ENCODE results near the gene MX2.

The MX2 gene

DNA sequence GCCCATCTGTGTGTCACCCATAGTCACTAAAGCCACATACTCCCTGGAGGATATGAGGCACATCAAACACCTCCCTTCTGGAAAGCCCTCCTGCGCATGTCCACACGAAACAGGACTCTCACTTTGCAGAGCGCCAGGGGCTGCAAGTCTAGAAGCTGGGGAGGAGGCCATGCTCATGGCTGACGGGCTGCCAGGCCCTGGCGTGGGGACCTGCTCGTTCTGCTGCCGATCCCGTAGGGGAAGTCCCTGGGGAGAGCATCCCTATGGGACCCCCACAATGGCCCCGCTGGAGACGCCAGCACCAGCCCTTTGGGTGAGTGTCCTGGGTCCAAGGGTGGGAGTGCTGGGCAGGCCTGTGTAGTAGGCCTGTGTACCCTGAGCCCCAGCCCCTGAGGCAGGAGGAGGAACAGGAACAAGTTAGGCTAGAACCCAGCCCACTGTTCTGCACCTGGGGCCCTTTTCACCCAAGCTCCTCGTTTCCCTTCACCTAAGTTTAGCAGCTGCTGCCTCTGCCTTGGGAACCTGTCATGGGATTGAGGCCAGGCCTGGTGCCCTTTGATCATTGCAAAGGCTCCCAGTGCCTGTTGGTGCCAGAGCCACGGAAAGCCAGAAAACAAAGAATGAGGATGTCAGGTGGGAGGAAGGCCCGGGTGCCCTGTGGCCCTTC lies 35.3 kb upstream of the MX2 start:
- no peak for DNase-seq (ENCODE audit: extremely low read depth, low read depth)
- H3K4me3 ChIP-seq (replicated peaks; ENCODE audit: low read depth, low read length) = no peak overlapping the region
- TF ChIP-seq, protein P1, sequence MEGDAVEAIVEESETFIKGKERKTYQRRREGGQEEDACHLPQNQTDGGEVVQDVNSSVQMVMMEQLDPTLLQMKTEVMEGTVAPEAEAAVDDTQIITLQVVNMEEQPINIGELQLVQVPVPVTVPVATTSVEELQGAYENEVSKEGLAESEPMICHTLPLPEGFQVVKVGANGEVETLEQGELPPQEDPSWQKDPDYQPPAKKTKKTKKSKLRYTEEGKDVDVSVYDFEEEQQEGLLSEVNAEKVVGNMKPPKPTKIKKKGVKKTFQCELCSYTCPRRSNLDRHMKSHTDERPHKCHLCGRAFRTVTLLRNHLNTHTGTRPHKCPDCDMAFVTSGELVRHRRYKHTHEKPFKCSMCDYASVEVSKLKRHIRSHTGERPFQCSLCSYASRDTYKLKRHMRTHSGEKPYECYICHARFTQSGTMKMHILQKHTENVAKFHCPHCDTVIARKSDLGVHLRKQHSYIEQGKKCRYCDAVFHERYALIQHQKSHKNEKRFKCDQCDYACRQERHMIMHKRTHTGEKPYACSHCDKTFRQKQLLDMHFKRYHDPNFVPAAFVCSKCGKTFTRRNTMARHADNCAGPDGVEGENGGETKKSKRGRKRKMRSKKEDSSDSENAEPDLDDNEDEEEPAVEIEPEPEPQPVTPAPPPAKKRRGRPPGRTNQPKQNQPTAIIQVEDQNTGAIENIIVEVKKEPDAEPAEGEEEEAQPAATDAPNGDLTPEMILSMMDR (IDR thresholded peaks at IDR 0.05; ENCODE audit: low read depth, low read length, missing control alignments) = no peak

- TF ChIP-seq, protein P1 (IDR thresholded peaks at IDR 0.05; ENCODE audit: low read depth, low read length, missing control alignments) = no peak
- no peak for DNase-seq (ENCODE audit: extremely low read depth, low read depth)
Measured at GRCh38 chr21:41327753-41328152, 34.1 kb upstream of the MX2 start.

GRCh38 chr21:41328660-41329607 lies 32.9 kb upstream of the MX2 start:
- DNase-seq (ENCODE audit: extremely low read depth, low read depth) = no peak
- no peak overlapping the region for H3K4me3 ChIP-seq (replicated peaks; ENCODE audit: low read depth, low read length)
- TF ChIP-seq, protein P1 (IDR thresholded peaks at IDR 0.05; ENCODE audit: low read depth, low read length, missing control alignments) = no peak

More at GRCh38 chr21:41327753-41328152, 34.1 kb upstream of the MX2 start:
- H3K4me3 ChIP-seq (replicated peaks; ENCODE audit: low read depth, low read length) = no peak overlapping the region

DNA sequence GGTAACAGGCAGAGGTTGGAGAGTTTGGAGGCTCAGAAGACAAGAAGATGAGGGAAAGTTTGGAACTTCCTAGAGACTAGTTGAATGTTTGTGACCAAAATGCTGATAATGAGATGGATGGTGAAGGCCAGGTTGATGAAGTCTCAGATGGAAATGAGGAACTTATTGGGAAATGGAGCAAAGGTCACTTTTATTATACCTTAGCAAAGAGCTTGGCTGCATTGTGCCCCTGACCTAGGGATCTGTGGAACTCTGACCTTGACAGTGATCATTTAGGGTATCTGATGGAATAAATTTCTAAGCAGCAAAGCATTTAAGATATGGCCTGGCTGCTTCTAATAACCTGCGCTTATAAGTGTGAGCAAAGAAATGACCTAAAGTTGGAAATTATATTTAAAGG lies 28.1 kb upstream of the MX2 start:
- TF ChIP-seq, protein P1 (IDR thresholded peaks at IDR 0.05; ENCODE audit: low read depth, low read length, missing control alignments) = no peak

GRCh38 chr21:41337515-41337914 lies 24.3 kb upstream of the MX2 start:
- no peak overlapping the region for H3K4me3 ChIP-seq (replicated peaks; ENCODE audit: low read depth, low read length)
- TF ChIP-seq, protein P1 (IDR thresholded peaks at IDR 0.05; ENCODE audit: low read depth, low read length, missing control alignments) = no peak
- DNase-seq (ENCODE audit: extremely low read depth, low read depth) = no peak

More for the DNA sequence above, 28.1 kb upstream of the MX2 start:
- DNase-seq (ENCODE audit: extremely low read depth, low read depth) = no peak
- no peak overlapping the region for H3K4me3 ChIP-seq (replicated peaks; ENCODE audit: low read depth, low read length)

DNA sequence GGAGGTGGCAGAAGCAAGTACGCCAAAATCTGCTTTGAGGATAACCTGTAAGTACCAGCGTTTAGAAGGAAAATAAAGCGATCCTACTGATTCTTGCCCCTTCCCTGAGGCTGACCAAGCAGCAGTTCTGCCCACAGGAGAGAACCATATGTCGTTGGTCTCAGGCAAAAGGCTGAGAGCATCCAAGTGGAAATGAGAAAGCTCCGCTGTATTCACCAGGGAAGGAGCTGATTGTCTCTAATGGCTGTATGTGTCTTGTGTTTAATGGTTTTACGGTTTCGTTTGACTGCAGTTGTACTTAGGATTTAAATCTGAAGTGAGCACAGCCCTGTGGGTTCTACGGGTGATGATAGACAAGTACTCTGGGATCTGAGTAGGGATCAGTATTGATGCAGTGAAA lies 23.4 kb upstream of the MX2 start:
- TF ChIP-seq, protein P1 (IDR thresholded peaks at IDR 0.05; ENCODE audit: low read depth, low read length, missing control alignments) = no peak
- no peak for DNase-seq (ENCODE audit: extremely low read depth, low read depth)
- H3K4me3 ChIP-seq (replicated peaks; ENCODE audit: low read depth, low read length) = no peak overlapping the region
